ENCODE results near the gene SLC4A4. TPM values are rescaled to one million over a fixed set of nuclear protein-coding genes. Genes with fewer than 3 reads are reported as not detected.

Gene SLC4A4
- total and polyA plus RNA-seq, 4 donors = 3.0 to 36.7 (median 8.2) TPM

DNA sequence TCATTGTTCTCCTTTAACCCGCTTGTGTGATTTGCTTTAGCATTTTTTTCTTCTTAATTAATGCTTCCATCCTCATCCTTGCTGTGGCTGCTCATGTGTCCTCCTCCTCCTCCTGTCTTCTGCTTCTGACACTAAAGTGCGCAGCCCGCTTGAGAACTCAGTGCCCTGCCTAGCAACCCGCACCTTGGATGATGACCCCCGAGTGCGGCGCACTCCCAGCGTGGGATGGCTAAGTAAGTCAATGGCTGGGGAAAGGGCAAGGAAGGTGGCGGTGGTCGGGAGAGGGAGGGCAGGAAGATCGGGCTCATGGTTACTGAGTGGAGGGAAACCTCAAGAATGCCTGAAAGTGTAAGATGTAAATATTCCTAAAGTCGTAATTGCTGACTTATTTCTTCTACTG lies 30.1 kb downstream of the SLC4A4 start:
- DNase-seq (ENCODE audit: low spot score) = no peak

More for the DNA sequence above, 30.1 kb downstream of the SLC4A4 start:
- no peaks in the 10 kb centered on the region for H3K9me3 ChIP-seq (ENCODE audit: control insufficient read depth in 4 of 4, low read length in 3 of 4)
- H3K4me1 ChIP-seq (ENCODE audit: control insufficient read depth in 4 of 4, insufficient read depth in 4 of 4, low read length in 3 of 4) = no peaks in the 10 kb centered on the region
- no peak overlapping the region for H3K27ac ChIP-seq (ENCODE audit: low read depth in 1 of 2, low read length in 2 of 2)
- TF ChIP-seq GABPA (IDR thresholded peaks at IDR 0.05 in 1 of 2, conservative IDR thresholded peaks at IDR 0.05 in 1 of 2) (no peak), FOXA1 (IDR thresholded peaks at IDR 0.05) (no peak), ZBTB33 (IDR thresholded peaks at IDR 0.05) (no peak), TAF1 (conservative IDR thresholded peaks at IDR 0.05) (no peak), HNF4G (IDR thresholded peaks at IDR 0.05) (no peak), RXRA (IDR thresholded peaks at IDR 0.05) (no peak), EGR1 (IDR thresholded peaks at IDR 0.05; ENCODE audit: low read depth in 2 of 2) (no peak), YY1 (IDR thresholded peaks at IDR 0.05) (no peak), NR2F2 (IDR thresholded peaks at IDR 0.05) (no peak), JUND (IDR thresholded peaks at IDR 0.05) (no peak), HNF4A (conservative IDR thresholded peaks at IDR 0.05) (no peak), FOXA2 (IDR thresholded peaks at IDR 0.05) (no peak), CTCF (IDR thresholded peaks at IDR 0.05; ENCODE audit: low read depth, low read length, missing input control) (no peak), SP1 (IDR thresholded peaks at IDR 0.05) (no peak)
- TF ChIP-seq, protein P1, sequence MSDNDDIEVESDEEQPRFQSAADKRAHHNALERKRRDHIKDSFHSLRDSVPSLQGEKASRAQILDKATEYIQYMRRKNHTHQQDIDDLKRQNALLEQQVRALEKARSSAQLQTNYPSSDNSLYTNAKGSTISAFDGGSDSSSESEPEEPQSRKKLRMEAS (IDR thresholded peaks at IDR 0.05) = no peak
- TF ChIP-seq, protein P2, sequence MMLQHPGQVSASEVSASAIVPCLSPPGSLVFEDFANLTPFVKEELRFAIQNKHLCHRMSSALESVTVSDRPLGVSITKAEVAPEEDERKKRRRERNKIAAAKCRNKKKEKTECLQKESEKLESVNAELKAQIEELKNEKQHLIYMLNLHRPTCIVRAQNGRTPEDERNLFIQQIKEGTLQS (IDR thresholded peaks at IDR 0.05) = no peak
- TF ChIP-seq, protein P3, sequence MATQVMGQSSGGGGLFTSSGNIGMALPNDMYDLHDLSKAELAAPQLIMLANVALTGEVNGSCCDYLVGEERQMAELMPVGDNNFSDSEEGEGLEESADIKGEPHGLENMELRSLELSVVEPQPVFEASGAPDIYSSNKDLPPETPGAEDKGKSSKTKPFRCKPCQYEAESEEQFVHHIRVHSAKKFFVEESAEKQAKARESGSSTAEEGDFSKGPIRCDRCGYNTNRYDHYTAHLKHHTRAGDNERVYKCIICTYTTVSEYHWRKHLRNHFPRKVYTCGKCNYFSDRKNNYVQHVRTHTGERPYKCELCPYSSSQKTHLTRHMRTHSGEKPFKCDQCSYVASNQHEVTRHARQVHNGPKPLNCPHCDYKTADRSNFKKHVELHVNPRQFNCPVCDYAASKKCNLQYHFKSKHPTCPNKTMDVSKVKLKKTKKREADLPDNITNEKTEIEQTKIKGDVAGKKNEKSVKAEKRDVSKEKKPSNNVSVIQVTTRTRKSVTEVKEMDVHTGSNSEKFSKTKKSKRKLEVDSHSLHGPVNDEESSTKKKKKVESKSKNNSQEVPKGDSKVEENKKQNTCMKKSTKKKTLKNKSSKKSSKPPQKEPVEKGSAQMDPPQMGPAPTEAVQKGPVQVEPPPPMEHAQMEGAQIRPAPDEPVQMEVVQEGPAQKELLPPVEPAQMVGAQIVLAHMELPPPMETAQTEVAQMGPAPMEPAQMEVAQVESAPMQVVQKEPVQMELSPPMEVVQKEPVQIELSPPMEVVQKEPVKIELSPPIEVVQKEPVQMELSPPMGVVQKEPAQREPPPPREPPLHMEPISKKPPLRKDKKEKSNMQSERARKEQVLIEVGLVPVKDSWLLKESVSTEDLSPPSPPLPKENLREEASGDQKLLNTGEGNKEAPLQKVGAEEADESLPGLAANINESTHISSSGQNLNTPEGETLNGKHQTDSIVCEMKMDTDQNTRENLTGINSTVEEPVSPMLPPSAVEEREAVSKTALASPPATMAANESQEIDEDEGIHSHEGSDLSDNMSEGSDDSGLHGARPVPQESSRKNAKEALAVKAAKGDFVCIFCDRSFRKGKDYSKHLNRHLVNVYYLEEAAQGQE (IDR thresholded peaks at IDR 0.05) = no peak
- WGBS = 94% methylated on average over 12 of the region's 12 CpGs
- no peaks in the 10 kb centered on the region for H3K27me3 ChIP-seq (ENCODE audit: control insufficient read depth in 4 of 4, insufficient read depth in 4 of 4, low read length in 3 of 4)
- no peak overlapping the region for H3K9ac ChIP-seq (ENCODE audit: low read depth in 1 of 2, low read length in 2 of 2)
- H3K36me3 ChIP-seq (ENCODE audit: control insufficient read depth in 4 of 4, insufficient read depth in 3 of 4, low read depth in 1 of 4, low read length in 3 of 4) = no peaks in the 10 kb centered on the region
- H3K4me3 ChIP-seq (ENCODE audit: low read depth in 1 of 3, low read length in 3 of 3) = no peak overlapping the region

Measured in liver (tissue), 9 donors.